Measurements from ENCODE around the gene GARIN1A.
"Not testable (repeated sequence)": the region's sequence is repeated elsewhere in the genome, so short reads cannot be mapped to it uniquely, and the experiment has no call there.

DNA sequence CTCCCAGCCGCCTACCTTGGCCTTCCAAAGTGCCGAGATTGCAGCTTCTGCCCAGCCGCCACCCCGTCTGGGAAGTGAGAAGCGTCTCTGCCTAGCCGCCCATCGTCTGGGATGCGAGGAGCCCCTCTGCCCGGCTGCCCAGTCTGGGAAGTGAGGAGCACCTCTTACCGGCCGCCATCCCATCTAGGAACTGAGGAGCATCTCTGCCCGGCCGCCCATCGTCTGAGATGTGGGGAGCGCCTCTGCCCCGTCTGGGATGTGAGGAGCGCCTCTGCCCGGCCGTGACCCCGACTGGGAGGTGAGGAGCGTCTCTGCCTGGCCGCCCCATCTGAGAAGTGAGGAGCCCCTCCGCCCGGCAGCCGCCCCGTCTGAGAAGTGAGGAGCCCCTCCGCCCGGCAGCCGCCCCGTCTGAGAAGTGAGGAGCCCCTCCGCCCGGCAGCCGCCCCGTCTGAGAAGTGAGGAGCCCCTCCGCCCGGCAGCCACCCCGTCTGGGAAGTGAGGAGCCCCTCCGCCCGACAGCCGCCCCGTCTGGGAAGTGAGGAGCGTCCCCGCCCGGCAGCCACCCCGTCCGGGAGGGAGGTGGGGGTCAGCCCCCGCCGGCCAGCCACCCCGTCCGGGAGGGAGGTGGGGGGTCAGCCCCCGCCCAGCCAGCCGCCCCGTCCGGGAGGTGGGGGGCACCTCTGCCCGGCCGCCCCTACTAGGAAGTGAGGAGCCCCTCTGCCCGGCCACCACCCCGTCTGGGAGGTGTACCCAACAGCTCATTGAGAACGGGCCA, 17.3 kb downstream of the GARIN1A start:
- TF ChIP-seq, protein P1, sequence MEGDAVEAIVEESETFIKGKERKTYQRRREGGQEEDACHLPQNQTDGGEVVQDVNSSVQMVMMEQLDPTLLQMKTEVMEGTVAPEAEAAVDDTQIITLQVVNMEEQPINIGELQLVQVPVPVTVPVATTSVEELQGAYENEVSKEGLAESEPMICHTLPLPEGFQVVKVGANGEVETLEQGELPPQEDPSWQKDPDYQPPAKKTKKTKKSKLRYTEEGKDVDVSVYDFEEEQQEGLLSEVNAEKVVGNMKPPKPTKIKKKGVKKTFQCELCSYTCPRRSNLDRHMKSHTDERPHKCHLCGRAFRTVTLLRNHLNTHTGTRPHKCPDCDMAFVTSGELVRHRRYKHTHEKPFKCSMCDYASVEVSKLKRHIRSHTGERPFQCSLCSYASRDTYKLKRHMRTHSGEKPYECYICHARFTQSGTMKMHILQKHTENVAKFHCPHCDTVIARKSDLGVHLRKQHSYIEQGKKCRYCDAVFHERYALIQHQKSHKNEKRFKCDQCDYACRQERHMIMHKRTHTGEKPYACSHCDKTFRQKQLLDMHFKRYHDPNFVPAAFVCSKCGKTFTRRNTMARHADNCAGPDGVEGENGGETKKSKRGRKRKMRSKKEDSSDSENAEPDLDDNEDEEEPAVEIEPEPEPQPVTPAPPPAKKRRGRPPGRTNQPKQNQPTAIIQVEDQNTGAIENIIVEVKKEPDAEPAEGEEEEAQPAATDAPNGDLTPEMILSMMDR (IDR thresholded peaks at IDR 0.05): not testable (repeated sequence)
- TF ChIP-seq POLR2AphosphoS5, POLR2A (IDR thresholded peaks at IDR 0.05): not testable (repeated sequence)

All from suprapubic skin (tissue), 4 donors.